Measurements from ENCODE around the gene TEAD4. TPM values are rescaled to one million over a fixed set of nuclear protein-coding genes. Genes with fewer than 3 reads are reported as not detected.

Gene TEAD4
- total and polyA plus RNA-seq, 2 donors (not counting 1 experiment from before 2014, with no cell fraction given) = 6.3 to 14.3 TPM

DNA sequence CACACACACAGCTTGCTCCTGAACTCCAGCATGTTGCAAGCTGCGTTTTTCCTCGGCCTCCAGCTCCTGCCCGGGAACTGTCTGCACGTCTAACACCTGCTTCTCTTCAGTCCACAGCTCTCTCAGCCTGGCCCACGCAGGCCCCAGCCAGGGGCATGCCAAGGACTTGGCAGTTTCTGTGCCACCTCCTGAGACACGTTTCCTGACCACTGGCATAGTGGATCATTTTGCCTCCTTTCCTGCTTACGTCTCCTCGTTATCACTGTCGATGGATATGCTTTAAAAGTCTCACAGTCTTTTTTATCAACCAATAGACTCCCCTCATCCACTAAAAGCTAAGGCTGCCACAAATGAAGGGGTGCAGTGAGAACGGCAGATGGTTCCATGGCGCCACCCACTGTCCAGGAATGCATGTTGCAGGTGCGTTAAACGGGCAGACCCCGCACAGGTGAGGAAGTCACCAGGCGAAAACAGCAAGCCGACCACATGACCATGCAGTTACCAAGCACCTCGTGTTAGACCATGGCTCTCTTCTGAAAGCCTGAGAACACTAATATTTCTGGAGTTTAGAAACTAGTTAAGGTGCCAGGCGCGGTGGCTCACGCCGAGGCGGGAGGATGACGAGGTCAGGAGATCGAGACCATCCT is 14.7 kb upstream of the TEAD4 start:
- no peak for TF ChIP-seq EZH2 (IDR thresholded peaks at IDR 0.05; ENCODE audit: low read length, missing control alignments)
- TF ChIP-seq, protein P1, sequence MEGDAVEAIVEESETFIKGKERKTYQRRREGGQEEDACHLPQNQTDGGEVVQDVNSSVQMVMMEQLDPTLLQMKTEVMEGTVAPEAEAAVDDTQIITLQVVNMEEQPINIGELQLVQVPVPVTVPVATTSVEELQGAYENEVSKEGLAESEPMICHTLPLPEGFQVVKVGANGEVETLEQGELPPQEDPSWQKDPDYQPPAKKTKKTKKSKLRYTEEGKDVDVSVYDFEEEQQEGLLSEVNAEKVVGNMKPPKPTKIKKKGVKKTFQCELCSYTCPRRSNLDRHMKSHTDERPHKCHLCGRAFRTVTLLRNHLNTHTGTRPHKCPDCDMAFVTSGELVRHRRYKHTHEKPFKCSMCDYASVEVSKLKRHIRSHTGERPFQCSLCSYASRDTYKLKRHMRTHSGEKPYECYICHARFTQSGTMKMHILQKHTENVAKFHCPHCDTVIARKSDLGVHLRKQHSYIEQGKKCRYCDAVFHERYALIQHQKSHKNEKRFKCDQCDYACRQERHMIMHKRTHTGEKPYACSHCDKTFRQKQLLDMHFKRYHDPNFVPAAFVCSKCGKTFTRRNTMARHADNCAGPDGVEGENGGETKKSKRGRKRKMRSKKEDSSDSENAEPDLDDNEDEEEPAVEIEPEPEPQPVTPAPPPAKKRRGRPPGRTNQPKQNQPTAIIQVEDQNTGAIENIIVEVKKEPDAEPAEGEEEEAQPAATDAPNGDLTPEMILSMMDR (conservative IDR thresholded peaks at IDR 0.05 in 1 of 2, IDR thresholded peaks at IDR 0.05 in 1 of 2; ENCODE audit: low read depth in 1 of 2, low read length in 2 of 2) = peak; percentile 62 to 80

DNA sequence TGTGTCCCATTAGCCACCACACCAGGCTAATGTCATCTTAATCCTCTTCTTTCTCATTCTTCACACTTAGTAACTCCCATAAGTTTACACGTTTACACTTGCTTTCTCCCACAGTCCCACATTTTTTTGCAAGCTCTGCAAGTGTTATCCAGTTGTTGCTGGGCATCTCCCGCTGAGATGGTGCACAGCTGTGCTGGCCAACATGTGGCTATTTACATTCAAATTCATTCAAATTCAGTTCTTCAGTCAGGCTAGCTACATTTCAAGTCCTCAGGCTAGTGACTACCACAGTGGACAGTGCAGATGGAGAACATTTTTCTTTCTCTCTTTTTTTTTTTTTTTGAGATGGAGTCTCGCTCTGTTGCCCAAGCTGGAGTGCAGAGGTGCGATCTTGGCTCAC is 9.8 kb upstream of the TEAD4 start:
- no peaks in the 10 kb centered on the region for H4K20me1 ChIP-seq (ENCODE audit: control insufficient read depth, extremely low read depth, insufficient read depth, low read length)
- DNase-seq (ENCODE audit: low read depth in 2 of 2) = no peak
- H2AFZ ChIP-seq (ENCODE audit: low read length) = no peak overlapping the region
- H3K79me2 ChIP-seq (ENCODE audit: control insufficient read depth, insufficient read depth, low read length) = no peaks in the 10 kb centered on the region
- H3K27me3 ChIP-seq (ENCODE audit: control insufficient read depth, insufficient read depth, low read length) = no peaks in the 10 kb centered on the region
- no peaks in the 10 kb centered on the region for H3K9me3 ChIP-seq (ENCODE audit: control insufficient read depth, insufficient read depth, low read depth, low read length)
- H3K36me3 ChIP-seq (ENCODE audit: control insufficient read depth, insufficient read depth, low read length) = no peaks in the 10 kb centered on the region
- no peak overlapping the region for H3K4me3 ChIP-seq (replicated peaks in 1 of 4; ENCODE audit: control extremely low read depth in 1 of 4, insufficient read depth in 1 of 4, low read depth in 3 of 4, low read length in 4 of 4)
- no peak overlapping the region for H3K4me2 ChIP-seq (ENCODE audit: extremely low read depth, insufficient read depth, low read length)
- TF ChIP-seq, protein P1 (conservative IDR thresholded peaks at IDR 0.05 in 1 of 2, IDR thresholded peaks at IDR 0.05 in 1 of 2; ENCODE audit: low read depth in 1 of 2, low read length in 2 of 2) = no peak
- TF ChIP-seq EZH2 (IDR thresholded peaks at IDR 0.05; ENCODE audit: low read length, missing control alignments) = no peak
- no peak overlapping the region for H3K27ac ChIP-seq (ENCODE audit: insufficient read depth, low read length)
- no peak overlapping the region for H3K9ac ChIP-seq (ENCODE audit: insufficient read depth, low read length)
- peaks cover 3% of the 10 kb centered on the region for H3K4me1 ChIP-seq (ENCODE audit: control insufficient read depth, extremely low read depth, insufficient read depth, low read length)

More for the DNA sequence above, 14.7 kb upstream of the TEAD4 start:
- H3K36me3 ChIP-seq (ENCODE audit: control insufficient read depth, insufficient read depth, low read length) = peaks cover 6% of the 10 kb centered on the region
- peak in 1 of 2 donors; percentile 64 for DNase-seq (ENCODE audit: low read depth in 2 of 2)
- H3K27me3 ChIP-seq (ENCODE audit: control insufficient read depth, insufficient read depth, low read length) = no peaks in the 10 kb centered on the region
- H3K27ac ChIP-seq (ENCODE audit: insufficient read depth, low read length) = no peak overlapping the region
- no peaks in the 10 kb centered on the region for H3K9me3 ChIP-seq (ENCODE audit: control insufficient read depth, insufficient read depth, low read depth, low read length)
- H3K9ac ChIP-seq (ENCODE audit: insufficient read depth, low read length) = no peak overlapping the region
- H2AFZ ChIP-seq (ENCODE audit: low read length) = no peak overlapping the region
- no peak overlapping the region for H3K4me3 ChIP-seq (replicated peaks in 1 of 4; ENCODE audit: control extremely low read depth in 1 of 4, insufficient read depth in 1 of 4, low read depth in 3 of 4, low read length in 4 of 4)
- H4K20me1 ChIP-seq (ENCODE audit: control insufficient read depth, extremely low read depth, insufficient read depth, low read length) = no peaks in the 10 kb centered on the region
- no peaks in the 10 kb centered on the region for H3K79me2 ChIP-seq (ENCODE audit: control insufficient read depth, insufficient read depth, low read length)
- no peak overlapping the region for H3K4me2 ChIP-seq (ENCODE audit: extremely low read depth, insufficient read depth, low read length)
- H3K4me1 ChIP-seq (ENCODE audit: control insufficient read depth, extremely low read depth, insufficient read depth, low read length) = peaks cover 6% of the 10 kb centered on the region

DNA sequence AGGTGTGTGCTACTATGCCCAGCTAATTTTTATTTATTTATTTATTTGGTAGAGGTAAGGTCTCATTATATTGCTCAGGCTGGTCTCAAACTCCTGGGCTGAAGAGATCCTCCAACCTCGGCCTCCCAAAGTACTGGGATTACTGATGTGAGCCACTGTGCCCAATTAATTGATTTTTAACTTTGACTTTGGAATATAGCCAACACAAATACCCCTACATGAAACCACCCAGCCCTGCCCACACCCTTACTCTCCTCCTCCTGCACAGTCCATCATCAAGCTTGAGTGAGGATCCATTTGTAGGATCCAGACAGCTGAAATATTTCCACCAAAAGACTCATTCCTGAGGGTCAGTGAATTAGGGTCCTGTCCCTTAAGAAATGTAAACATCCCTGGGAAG is 3.3 kb upstream of the TEAD4 start:
- H3K27ac ChIP-seq (ENCODE audit: insufficient read depth, low read length) = no peak overlapping the region
- no peak for DNase-seq (ENCODE audit: low read depth in 2 of 2)
- no peak overlapping the region for H3K9ac ChIP-seq (ENCODE audit: insufficient read depth, low read length)
- no peak overlapping the region for H2AFZ ChIP-seq (ENCODE audit: low read length)
- no peak overlapping the region for H3K4me3 ChIP-seq (replicated peaks in 1 of 4; ENCODE audit: control extremely low read depth in 1 of 4, insufficient read depth in 1 of 4, low read depth in 3 of 4, low read length in 4 of 4)
- H3K4me1 ChIP-seq (ENCODE audit: control insufficient read depth, extremely low read depth, insufficient read depth, low read length) = no peaks in the 10 kb centered on the region
- H4K20me1 ChIP-seq (ENCODE audit: control insufficient read depth, extremely low read depth, insufficient read depth, low read length) = no peaks in the 10 kb centered on the region
- no peak overlapping the region for H3K4me2 ChIP-seq (ENCODE audit: extremely low read depth, insufficient read depth, low read length)
- no peaks in the 10 kb centered on the region for H3K36me3 ChIP-seq (ENCODE audit: control insufficient read depth, insufficient read depth, low read length)
- no peak for TF ChIP-seq EZH2 (IDR thresholded peaks at IDR 0.05; ENCODE audit: low read length, missing control alignments)
- TF ChIP-seq, protein P1 (conservative IDR thresholded peaks at IDR 0.05 in 1 of 2, IDR thresholded peaks at IDR 0.05 in 1 of 2; ENCODE audit: low read depth in 1 of 2, low read length in 2 of 2) = no peak
- H3K79me2 ChIP-seq (ENCODE audit: control insufficient read depth, insufficient read depth, low read length) = peaks cover 5% of the 10 kb centered on the region
- H3K9me3 ChIP-seq (ENCODE audit: control insufficient read depth, insufficient read depth, low read depth, low read length) = no peaks in the 10 kb centered on the region
- H3K27me3 ChIP-seq (ENCODE audit: control insufficient read depth, insufficient read depth, low read length) = no peaks in the 10 kb centered on the region
